HEK293T (cell line): ENCODE measurements around the gene SLC9A9.

Experiments used
- BHLHE40 ChIP-seq: fragments of 450-650 bp; IDR thresholded peaks from 2 replicates; pipeline ENCODE4 v1.6.1; 2016; ENCODE audit warnings: mild to moderate bottlenecking, moderate library complexity, borderline replicate concordance
- FOXA1 ChIP-seq: fragments of 450-650 bp; IDR thresholded peaks from 2 replicates; pipeline ENCODE4 v1.6.1; 2016; ENCODE audit warnings: mild to moderate bottlenecking
- SUZ12 ChIP-seq: fragments of 450-650 bp; IDR thresholded peaks from 2 replicates; pipeline ENCODE4 v1.6.1; 2016; ENCODE audit warnings: mild to moderate bottlenecking
- ZNF384 ChIP-seq: fragments of 450-650 bp; IDR thresholded peaks from 2 replicates; pipeline ENCODE4 v1.6.1; 2016

DNA sequence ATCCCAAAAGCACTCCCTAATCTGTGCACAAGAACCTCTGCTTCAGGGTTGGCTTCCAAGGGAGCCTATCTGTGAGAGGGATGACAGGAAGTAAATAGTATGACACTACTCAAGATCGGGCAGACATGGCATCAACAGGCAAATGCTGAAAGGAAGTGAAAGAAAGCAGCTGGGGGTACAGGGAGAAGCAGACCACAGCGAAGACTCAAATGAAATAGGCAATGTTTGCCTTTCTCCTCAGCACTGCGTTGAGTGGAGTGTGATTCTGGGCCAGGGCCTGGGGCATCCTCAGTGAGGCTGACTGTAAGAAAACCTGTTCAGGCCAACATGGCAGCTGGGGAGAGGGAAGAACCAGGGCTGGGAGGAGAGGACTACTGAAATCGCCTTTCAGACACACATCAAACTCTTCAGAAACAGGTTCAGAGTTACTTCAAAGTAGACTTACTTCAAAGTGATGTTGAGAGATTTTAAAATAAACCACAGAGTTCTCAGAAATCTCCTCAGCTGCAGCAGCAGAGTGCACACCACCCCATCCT is 96.6 kb downstream of the SLC9A9 start:
- TF ChIP-seq SUZ12 (no peak), BHLHE40 (no peak), FOXA1 (no peak), ZNF384 (no peak)
